NCI-H128 (cell line): ENCODE results near the gene CAMTA1.

ENCODE experiments used
- DNase-seq: peaks from one replicate; lab custom pipeline; 2025; ENCODE audit not compliant: unreplicated experiment; lab: John Stamatoyannopoulos, UW

The CAMTA1 gene

GRCh38 chr1:7648761-7649384 is 863.6 kb downstream of the CAMTA1 start:
- no peak for DNase-seq

- DNase-seq: peak; percentile 42
Observed at GRCh38 chr1:7650801-7651200, 865.5 kb downstream of the CAMTA1 start.

GRCh38 chr1:7651203-7651602 is 865.9 kb downstream of the CAMTA1 start:
- no peak for DNase-seq

- no peak for DNase-seq
Observed at GRCh38 chr1:7652061-7652460, 866.8 kb downstream of the CAMTA1 start.

GRCh38 chr1:7652515-7653098 is 867.4 kb downstream of the CAMTA1 start:
- DNase-seq: no peak

- DNase-seq: no peak
Observed at GRCh38 chr1:7654725-7655124, 869.5 kb downstream of the CAMTA1 start.

GRCh38 chr1:7655354-7655753 is 870.1 kb downstream of the CAMTA1 start:
- DNase-seq: no peak

GRCh38 chr1:7656557-7657215 is 871.4 kb downstream of the CAMTA1 start:
- no peak for DNase-seq

- DNase-seq: no peak
Observed at GRCh38 chr1:7657287-7658016, 872.2 kb downstream of the CAMTA1 start.

GRCh38 chr1:7658099-7658498 is 872.8 kb downstream of the CAMTA1 start:
- DNase-seq: no peak

GRCh38 chr1:7659514-7659913 is 874.3 kb downstream of the CAMTA1 start:
- no peak for DNase-seq

- DNase-seq: no peak
Observed at GRCh38 chr1:7663451-7664146, 878.3 kb downstream of the CAMTA1 start.

- no peak for DNase-seq
Observed at GRCh38 chr1:7664147-7664892, 879.1 kb downstream of the CAMTA1 start.

GRCh38 chr1:7664893-7665250 is 879.6 kb downstream of the CAMTA1 start:
- DNase-seq: no peak

- DNase-seq: no peak
Observed at GRCh38 chr1:7666249-7666648, 881.0 kb downstream of the CAMTA1 start.

- DNase-seq: no peak
Observed at GRCh38 chr1:7667159-7667558, 881.9 kb downstream of the CAMTA1 start.

GRCh38 chr1:7667625-7668218 is 882.5 kb downstream of the CAMTA1 start:
- DNase-seq: peak; percentile 77

- DNase-seq: peak; percentile 66
Observed at GRCh38 chr1:7669559-7670311, 884.5 kb downstream of the CAMTA1 start.

GRCh38 chr1:7670334-7671145 is 885.3 kb downstream of the CAMTA1 start:
- DNase-seq: no peak
